HUES48 (cell line): ENCODE results near the gene MCM9.

Experiments used
- H3K27ac ChIP-seq: one replicate; pipeline ENCODE4 v1.7.0; 2013; ENCODE audit warnings: low read depth, low read length, inconsistent platforms
- H3K27me3 ChIP-seq: 2 replicates; pipeline ENCODE4 v1.6.1; 2013; ENCODE audit warnings: mild to moderate bottlenecking, low read length; ENCODE audit not compliant: control insufficient read depth, insufficient read depth
- H3K36me3 ChIP-seq: 2 replicates; pipeline ENCODE4 v1.6.1; 2013; ENCODE audit warnings: low read length; ENCODE audit not compliant: control insufficient read depth, insufficient read depth
- H3K4me1 ChIP-seq: 2 replicates; pipeline ENCODE4 v1.6.1; 2013; ENCODE audit warnings: mild to moderate bottlenecking, low read length; ENCODE audit not compliant: control insufficient read depth, insufficient read depth
- H3K4me3 ChIP-seq: 2 replicates; pipeline ENCODE4 v1.5.1; 2013; ENCODE audit warnings: mild to moderate bottlenecking, low read depth, low read length
- H3K9ac ChIP-seq: 2 replicates; pipeline ENCODE4 v1.6.1; 2013; ENCODE audit warnings: mild to moderate bottlenecking, low read depth, low read length, moderate library complexity
- H3K9me3 ChIP-seq: 2 replicates; pipeline ENCODE4 v1.6.1; 2013; ENCODE audit warnings: low read length; ENCODE audit not compliant: control insufficient read depth, insufficient read depth

MCM9 gene

DNA sequence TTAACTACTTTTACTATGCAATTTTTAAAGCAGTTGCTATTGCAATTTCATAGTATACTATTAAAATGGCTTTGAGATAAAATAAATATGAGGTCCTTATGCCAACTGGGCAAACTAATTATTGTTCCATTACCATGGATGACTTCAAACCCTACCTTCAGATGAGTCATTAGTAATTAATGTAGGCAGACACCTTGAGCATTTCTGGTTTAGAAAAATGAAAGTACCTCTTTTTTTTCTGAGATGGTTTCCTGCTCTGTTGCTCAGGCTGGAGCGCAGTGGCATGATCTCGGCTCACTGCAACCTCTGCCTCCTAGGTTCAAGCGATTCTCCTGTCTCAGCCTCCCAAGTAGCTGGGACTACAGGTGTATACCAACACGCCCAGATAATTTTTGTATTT, 29.1 kb downstream of the MCM9 start:
- Histone ChIP-seq H3K9me3 (no peaks in the 10 kb centered on the region), H3K27ac (no peak overlapping the region), H3K36me3 (peaks cover 95% of the 10 kb centered on the region), H3K27me3 (no peaks in the 10 kb centered on the region), H3K4me3 (no peak overlapping the region), H3K9ac (no peak overlapping the region), H3K4me1 (no peaks in the 10 kb centered on the region)

DNA sequence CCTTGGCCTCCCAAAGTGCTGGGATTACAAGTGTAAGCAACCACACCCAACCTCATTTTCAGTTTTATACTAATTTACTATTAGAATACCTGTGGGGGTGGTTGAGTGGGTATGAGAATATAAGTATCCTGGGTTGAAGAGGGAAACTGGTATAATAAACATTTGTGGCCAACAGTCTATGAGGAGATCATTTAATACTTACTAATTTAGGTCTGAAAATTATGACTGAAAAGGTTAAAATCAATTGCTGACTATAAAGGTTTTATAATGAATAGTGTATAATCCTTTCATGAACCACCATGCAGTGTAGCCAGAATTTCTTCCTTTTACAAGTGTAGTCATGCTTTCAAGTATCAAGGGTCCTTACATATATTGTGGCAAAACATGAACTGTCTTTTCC, 29.9 kb downstream of the MCM9 start:
- no peaks in the 10 kb centered on the region for H3K27me3 ChIP-seq
- H3K36me3 ChIP-seq = peaks cover 95% of the 10 kb centered on the region
- no peak overlapping the region for H3K4me3 ChIP-seq
- 0 out of 2 replicates have a peak, but pooled peaks cover under 1% of the 10 kb centered on the region for H3K4me1 ChIP-seq
- H3K9ac ChIP-seq = no peak overlapping the region
- no peaks in the 10 kb centered on the region for H3K9me3 ChIP-seq
- H3K27ac ChIP-seq = no peak overlapping the region

DNA sequence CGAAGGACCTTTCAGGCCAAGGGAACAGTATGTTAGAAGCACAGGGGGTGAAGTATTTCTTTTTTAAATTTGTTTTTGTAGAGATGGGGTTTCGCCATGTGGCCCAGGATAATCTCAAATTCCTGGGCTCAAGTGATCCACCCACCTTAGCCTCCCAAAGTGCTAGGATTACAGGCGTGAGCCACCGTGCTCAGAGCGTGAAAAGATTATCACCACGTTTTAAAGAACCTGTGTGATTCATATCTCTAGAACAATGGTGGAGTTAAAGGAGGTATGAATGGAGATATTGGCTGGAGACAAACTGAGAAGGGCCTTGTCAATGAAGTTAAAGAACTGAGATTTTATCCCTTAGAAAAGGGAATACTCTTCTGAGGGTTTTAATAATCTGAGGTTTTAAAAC, 31.3 kb downstream of the MCM9 start:
- Histone ChIP-seq H3K4me1 (peaks cover 13% of the 10 kb centered on the region; the same call in 1 of the 2 replicates), H3K9ac (no peak overlapping the region), H3K4me3 (no peak overlapping the region), H3K27ac (no peak overlapping the region), H3K27me3 (no peaks in the 10 kb centered on the region), H3K36me3 (peaks cover 95% of the 10 kb centered on the region), H3K9me3 (no peaks in the 10 kb centered on the region)

DNA sequence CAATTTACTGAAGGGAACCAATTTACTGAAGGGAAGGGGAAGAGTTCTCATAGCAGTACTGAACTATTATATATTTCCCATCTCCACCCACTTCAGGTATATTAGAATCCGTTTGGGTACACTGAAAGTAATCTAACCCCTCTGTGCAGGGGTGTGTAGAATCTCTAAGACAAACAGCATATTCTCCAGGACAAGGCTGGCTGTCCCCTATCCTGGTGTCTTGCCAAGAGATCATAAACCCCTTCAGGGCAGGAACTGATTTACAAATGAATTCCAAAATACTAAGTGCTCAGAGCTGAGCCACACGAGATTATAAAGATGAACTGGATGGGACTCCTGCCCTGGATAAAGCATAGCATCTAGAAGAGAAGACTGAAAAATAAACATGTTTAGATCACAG, 31.8 kb downstream of the MCM9 start:
- Histone ChIP-seq H3K36me3 (peaks cover 90% of the 10 kb centered on the region), H3K4me3 (no peak overlapping the region), H3K9me3 (no peaks in the 10 kb centered on the region), H3K27ac (no peak overlapping the region), H3K4me1 (peaks cover 13% of the 10 kb centered on the region; the same call in 1 of the 2 replicates), H3K27me3 (no peaks in the 10 kb centered on the region), H3K9ac (no peak overlapping the region)

DNA sequence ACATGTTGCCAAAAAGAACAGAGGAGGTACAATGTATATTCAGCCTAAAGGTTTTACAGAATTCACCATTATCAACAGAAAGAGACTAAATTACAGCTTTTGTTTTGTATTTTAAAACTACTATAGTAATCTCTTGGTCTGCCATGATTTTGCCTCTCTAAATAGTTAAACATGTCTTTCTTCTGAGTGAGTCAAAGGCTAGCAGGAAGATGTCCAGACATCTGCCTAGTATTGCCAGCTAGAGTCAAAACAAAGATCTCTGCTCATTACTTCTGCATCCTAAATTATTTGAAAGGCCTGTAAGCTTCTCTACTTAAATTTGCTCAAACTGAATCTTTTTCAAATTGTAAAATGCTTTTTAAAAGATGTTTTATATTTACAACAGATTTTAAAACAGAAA, 32.2 kb downstream of the MCM9 start:
- Histone ChIP-seq H3K9ac (no peak overlapping the region), H3K36me3 (peaks cover 86% of the 10 kb centered on the region), H3K27ac (no peak overlapping the region), H3K4me1 (peaks cover 14% of the 10 kb centered on the region; the same call in 1 of the 2 replicates), H3K4me3 (no peak overlapping the region), H3K9me3 (no peaks in the 10 kb centered on the region), H3K27me3 (no peaks in the 10 kb centered on the region)

DNA sequence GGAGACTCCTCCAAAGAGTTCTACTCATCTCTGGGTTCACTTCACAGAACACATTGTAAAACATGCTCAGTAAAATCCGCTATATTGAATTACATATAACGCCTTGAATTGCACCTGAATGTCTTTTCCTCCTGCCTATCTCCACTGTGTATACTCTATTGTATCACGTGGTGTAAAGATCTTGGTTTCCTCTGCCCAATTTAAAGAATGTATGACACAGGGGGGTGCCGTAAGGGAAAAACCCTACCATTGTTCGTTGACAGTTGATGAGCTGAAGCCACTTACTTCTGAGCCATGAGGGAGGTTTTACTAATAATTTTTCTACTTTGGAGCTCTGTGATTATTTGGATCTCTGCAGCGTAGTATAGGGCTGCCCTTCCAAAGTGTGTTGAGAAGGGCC, 35.0 kb downstream of the MCM9 start:
- H3K9ac ChIP-seq = no peak overlapping the region
- H3K4me3 ChIP-seq = no peak overlapping the region
- no peaks in the 10 kb centered on the region for H3K9me3 ChIP-seq
- no peaks in the 10 kb centered on the region for H3K27me3 ChIP-seq
- peaks cover 21% of the 10 kb centered on the region for H3K4me1 ChIP-seq
- peaks cover 58% of the 10 kb centered on the region for H3K36me3 ChIP-seq
- no peak overlapping the region for H3K27ac ChIP-seq

DNA sequence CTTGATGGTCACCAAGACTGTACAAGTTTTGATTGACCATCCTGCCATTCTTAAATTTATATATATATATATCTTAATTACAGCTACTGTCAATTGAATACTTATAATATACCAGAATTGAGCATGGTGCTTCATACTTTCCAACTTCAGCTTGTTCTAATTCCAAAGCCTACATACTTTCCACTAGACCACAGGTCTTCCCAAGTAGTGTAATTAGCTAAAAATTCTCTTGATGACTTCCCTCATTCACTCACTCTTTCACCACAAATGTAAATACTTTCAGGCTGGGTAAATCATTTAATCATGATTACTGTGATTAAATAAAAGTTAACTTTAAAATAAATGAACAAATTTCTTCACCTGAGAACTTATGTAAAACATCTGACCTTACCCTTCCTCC, 37.6 kb downstream of the MCM9 start:
- Histone ChIP-seq H3K27ac (no peak overlapping the region), H3K4me3 (no peak overlapping the region), H3K9ac (no peak overlapping the region), H3K4me1 (peaks cover 28% of the 10 kb centered on the region), H3K36me3 (peaks cover 35% of the 10 kb centered on the region), H3K9me3 (no peaks in the 10 kb centered on the region), H3K27me3 (no peaks in the 10 kb centered on the region)

DNA sequence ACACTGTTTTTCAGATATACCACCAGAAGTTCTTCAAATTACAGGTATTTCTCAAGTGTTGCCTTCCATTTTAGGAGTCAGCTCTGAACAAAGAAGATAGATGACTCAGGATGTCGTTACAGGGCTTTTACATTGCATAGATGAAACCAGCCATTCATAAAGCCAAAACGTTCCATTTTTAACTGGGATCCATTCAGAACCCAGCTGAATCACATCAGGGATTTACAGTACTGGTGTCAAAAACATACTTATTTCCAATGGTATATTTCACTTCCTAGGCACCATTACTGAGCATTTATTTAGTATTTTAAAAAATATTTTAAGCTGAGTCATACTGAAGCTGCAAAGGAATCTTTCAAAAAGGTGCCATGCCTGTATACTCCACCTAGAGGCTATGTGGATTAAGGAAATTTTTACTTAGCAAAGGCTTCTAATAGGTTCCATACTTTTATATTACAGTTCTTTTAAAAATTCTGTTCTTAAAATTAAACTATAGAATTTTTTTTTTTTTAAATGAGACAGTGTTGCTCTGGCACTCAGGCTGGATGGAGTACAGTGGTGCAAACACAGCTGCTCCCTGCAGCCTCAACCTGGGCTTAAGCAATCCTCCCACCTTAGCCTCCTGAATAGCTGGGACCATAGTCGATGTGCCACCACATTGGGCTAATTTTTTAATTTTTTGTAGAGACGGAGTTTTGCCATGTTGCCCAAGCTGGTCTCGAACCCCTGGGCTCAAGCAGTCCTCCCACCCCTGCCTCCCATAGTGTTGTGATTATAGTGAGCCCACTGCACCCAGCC, 38.4 kb downstream of the MCM9 start:
- Histone ChIP-seq H3K4me3 (peak overlapping the region; percentile 94), H3K27ac (peak overlapping the region; percentile 85), H3K9me3 (no peaks in the 10 kb centered on the region), H3K4me1 (peaks cover 32% of the 10 kb centered on the region), H3K27me3 (no peaks in the 10 kb centered on the region), H3K9ac (peak overlapping the region; percentile 88), H3K36me3 (peaks cover 27% of the 10 kb centered on the region)

DNA sequence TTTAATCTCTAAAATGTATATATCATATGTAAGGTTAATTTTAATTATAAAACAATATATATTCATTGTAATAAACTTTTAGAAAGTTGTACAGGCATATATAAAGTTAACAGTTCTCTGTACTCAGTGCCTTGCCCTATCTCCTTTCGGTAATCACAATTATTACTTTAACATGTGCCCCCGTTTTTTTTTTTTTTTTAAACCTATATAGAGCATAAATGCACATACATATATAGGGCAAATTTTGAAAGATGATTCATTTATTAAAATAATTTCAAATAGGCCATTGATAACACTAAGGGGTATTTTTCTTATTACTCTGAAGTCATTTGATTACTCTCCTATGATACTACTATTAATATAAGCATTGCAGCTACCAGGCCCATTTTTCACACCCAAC, 39.1 kb downstream of the MCM9 start:
- Histone ChIP-seq H3K27me3 (no peaks in the 10 kb centered on the region), H3K27ac (peak overlapping the region; percentile 85), H3K4me3 (peak overlapping the region; percentile 94), H3K9ac (peak overlapping the region; percentile 88), H3K9me3 (no peaks in the 10 kb centered on the region), H3K36me3 (peaks cover 20% of the 10 kb centered on the region), H3K4me1 (peaks cover 32% of the 10 kb centered on the region)

DNA sequence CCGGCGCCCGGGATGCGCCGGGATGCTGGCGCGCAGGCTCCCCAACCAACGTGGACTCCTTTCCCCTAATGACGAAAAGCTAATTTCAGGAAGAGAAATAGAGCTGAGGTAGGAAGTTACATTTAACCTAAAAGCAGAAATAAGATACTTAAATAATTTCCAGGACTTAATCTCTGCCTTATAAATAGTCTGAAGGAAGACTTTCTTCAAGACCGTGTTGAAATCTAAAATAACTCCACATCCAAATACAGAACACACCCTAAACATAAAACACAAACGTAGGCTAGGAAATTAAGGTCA, 39.7 kb downstream of the MCM9 start:
- H3K4me1 ChIP-seq = peaks cover 32% of the 10 kb centered on the region
- H3K27me3 ChIP-seq = no peaks in the 10 kb centered on the region

DNA sequence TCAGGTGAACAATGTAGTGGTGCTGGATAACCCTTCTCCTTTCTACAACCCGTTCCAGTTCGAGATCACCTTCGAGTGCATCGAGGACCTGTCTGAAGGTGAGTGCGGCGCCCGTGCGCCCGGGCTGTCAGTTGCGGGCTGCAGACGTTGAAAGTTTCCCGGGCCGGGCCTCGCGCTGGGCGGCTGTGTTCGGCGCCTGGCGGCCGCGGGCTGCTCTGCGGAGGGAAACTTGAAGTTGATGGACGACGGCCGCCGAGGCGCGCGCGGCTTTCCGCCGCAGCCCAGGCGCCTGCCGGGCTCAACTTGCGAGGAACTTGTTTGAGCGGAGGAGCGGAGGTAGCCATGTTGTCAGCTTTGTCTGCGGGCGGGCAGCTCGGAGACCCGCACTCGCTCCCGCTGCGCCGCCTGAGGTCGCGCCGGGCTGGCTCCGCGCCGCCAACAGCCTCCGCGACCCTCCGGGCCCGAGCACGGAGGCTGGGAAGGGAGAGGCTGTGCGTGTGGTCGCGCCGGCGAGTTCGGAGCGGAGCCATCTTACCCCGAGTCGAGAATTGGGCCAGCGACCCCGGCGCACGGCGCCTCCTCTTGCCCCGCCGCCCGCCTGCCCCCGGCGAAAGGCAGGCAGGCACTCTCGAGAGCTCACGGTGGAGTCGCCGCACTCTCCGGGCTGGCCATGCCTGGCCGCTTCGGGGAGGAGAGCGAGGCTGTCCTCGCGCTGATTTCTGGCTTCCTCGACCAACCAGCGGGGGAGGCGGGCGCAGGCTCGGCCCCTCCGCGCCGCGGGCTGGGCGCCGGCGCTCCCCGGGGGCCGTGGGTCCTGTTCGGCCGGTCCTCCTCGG, 40.3 kb downstream of the MCM9 start:
- H3K4me1 ChIP-seq = peaks cover 29% of the 10 kb centered on the region
- H3K4me3 ChIP-seq = peak overlapping the region; percentile 94
- H3K27me3 ChIP-seq = no peaks in the 10 kb centered on the region
- peak overlapping the region; percentile 88 for H3K9ac ChIP-seq
- peaks cover 9% of the 10 kb centered on the region for H3K36me3 ChIP-seq
- no peaks in the 10 kb centered on the region for H3K9me3 ChIP-seq
- peak overlapping the region; percentile 93 for H3K27ac ChIP-seq

More for the DNA sequence above, 39.7 kb downstream of the MCM9 start:
- Histone ChIP-seq H3K4me3 (peak overlapping the region; percentile 94), H3K27ac (peak overlapping the region; percentile 93), H3K36me3 (peaks cover 14% of the 10 kb centered on the region), H3K9me3 (no peaks in the 10 kb centered on the region), H3K9ac (peak overlapping the region; percentile 88)
